GM12874 (cell line): Measurements from ENCODE around the gene GLIS2.

Source experiments
- TF ChIP-seq, protein P1 (sequence below): IDR thresholded peaks from 2 replicates; pipeline ENCODE4 v1.5.1; 2011; ENCODE audit warnings: low read depth, mild to moderate bottlenecking, control low read depth, low read length, moderate library complexity; ENCODE audit not compliant: insufficient read depth

The GLIS2 gene

DNA sequence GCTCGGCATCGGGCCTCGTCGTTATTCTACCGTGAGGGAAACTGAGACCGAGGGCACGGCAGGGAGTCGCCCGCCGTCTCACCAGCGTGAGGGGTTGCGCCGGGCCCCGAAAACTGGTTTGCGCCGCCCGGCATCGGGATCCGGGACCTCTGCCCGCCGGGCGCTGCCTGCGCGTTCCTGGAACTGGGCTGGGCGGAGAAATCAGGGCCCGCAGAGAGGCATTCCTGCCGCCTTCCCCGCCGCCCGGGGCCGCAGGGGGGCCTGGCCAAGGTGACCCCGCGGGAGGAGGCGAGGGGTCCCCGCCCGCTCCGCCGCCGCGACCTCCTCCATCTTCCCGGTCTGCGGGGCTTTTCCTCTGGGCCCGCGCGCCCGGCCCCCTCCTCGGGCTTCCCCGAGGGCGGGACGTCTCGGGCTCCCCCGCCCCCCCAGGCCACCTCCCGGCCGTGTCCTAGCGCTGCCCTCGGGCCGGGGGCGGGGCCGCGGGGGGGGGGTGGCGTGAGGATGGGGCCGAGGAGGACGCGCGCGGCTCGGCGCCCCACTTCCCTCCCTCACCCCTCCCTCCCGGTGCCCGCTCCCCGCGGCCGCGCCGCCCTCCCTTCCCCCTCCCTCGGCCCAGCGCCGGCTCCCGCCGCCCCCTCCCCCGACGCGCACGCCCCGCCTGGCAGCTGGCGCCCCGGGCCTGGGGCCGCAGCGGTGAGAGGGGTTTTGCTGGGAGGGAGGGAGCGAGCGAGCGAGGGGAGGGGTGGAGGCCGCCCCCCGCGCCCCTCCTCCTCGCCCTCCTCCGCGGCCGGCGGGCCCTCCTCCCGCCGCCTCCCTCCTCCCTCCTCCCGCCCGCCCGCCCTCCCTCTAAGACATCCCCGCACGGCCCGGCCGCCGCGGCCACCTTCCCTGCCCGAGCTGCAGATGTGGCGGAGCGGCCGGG, at the start of gene GLIS2:
GLIS2 (plus strand) TSS at position 882 of the 922 bp plus-strand sequence. CDS start 16,214 bp downstream, outside the sequence.
- TF ChIP-seq, protein P1, sequence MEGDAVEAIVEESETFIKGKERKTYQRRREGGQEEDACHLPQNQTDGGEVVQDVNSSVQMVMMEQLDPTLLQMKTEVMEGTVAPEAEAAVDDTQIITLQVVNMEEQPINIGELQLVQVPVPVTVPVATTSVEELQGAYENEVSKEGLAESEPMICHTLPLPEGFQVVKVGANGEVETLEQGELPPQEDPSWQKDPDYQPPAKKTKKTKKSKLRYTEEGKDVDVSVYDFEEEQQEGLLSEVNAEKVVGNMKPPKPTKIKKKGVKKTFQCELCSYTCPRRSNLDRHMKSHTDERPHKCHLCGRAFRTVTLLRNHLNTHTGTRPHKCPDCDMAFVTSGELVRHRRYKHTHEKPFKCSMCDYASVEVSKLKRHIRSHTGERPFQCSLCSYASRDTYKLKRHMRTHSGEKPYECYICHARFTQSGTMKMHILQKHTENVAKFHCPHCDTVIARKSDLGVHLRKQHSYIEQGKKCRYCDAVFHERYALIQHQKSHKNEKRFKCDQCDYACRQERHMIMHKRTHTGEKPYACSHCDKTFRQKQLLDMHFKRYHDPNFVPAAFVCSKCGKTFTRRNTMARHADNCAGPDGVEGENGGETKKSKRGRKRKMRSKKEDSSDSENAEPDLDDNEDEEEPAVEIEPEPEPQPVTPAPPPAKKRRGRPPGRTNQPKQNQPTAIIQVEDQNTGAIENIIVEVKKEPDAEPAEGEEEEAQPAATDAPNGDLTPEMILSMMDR: no peak

DNA sequence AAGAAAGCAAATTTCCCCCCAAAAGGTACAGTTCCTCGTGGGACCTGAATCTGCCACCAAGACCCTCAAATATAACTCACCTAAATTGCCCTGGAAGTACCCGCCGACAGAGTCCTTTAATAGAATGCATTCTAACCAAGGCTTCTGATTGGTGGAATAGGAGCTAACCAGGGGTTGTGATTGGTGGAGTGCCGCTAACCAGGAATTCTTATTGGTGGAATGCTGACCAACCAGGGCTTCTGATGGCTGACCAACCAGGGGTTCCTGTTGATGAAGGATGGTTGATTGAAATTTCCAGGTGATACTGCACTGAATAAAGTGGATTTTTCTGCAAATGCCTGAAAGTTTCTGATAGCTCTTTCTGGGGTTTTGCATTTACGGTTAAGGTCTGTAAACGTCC, 49.5 kb upstream of the GLIS2 start:
- TF ChIP-seq, protein P1: no peak

DNA sequence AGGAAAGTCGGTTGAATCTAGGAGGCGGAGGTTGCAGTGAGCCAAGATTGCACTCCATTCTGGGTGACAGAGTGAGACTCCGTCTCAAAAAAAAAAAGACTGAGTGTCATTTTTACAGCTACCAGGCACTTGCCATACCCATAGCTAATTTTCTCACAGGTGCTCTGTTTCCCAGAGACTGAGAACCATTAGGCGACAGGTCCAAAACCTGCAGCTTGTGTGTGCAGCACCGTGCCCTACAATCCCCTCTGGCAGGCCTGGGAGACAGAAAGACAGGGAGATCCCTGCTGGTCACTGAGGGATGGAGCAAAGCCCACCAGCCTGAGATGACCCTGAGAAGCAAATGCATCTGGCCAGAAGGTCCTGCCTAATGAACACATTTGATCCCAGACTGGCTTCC, 45.8 kb upstream of the GLIS2 start:
- TF ChIP-seq, protein P1: no peak

DNA sequence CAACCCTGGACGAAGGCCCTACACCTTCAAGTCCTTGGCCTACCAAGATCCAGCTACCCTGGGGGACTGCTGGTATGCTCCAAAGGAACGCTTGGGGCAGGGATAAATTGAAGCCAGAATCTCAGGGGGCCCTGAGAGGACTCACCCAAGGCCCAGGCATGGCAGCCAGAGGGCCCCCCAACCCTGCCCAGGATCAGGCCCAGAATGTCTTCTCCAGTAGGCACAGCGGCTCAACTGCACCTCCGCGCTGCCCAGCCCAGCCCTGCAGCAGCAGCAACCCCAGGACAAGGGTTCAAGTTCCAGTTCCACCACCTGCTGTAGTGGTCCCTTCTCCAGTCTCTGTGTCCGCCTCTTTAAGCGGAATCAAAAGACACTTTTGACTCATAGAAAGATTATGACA, 45.3 kb upstream of the GLIS2 start:
- TF ChIP-seq, protein P1: no peak

DNA sequence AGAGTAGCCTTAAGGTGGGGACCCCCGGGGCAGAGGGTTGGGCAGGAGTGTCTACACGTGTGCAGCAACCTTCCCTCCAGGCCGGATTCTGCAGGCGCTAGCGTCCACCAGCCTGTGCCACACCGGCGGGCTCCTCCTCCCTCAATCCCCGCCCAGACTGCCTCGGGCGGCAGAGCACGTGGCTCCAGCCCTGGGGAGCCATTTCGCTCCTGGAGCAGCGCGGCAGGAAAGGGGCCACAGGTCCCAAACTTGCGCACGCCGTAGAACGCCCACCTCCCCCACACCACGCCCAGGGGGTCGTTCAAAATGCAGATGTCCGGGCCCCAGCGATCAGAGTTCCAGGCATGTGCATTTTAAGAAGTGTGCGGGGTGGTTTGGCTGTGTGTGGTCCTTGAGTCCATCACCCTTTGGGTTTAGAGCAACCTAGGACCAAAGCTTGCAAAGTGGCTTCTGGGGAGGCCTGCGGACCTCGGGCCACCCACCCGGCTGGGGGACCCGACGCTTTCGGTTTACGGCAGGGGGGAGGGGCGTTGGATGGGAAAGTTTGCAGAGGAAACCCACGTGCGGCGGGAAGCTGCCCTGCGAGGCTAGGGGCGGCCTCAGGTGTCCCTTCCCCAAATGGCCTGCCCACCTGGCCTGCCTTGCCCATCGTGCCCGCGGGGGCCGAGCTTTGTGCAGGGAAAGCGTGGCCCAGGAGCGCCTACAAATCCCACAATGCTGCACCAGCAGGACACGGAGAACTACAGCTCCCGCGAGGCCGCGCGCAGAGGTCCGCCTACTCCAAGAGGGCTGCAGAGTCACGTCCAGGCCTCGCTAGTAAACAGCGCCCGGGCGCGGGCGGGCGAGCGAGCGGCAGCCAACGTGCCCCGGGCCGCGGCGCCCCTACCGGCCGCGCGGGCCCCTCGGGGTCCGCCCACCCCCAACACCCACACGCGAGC, 44.4 kb upstream of the GLIS2 start:
- TF ChIP-seq, protein P1: no peak

DNA sequence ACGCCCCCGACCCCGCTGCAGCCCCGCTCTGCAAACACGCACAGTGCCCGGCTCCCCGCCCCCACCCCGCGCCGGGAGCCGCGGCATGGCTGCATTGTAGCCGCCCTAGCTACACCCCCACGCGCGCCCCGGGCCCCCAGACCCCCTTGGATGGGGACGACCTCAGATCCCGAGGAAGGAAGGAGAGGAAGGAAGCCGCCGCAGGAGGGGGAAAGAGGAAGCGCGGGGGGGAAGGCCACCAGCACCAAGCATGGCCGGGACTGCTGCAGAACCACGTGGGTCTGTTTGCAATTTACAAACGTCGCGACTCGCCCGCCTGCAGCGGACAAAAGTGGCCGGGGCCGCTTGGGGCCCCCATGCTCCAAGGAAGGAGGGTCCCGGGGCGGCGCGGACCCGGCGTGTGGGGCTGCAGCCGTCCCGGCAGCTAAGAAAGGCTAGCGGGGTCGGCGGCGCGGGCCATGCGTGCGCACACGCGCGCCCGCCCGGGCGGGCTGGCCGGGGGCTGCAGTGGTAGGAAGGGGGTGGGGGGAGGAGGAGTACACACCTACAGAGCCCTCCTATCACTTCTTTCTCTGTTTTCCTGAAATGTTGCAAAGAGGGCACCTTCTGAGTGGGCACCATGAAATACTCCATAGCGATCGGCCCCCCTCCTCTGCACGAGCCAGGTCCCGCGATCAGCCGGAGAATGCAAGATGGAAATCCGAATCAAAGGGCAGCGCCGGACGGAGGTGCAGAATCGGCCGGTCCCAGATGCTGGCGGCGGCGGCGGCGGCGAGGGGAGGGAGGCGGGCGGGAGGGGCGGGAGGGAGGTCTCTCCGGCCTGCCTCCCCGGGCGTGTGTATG, 43.5 kb upstream of the GLIS2 start:
- TF ChIP-seq, protein P1: no peak
